Heart right ventricle (tissue), 16 donors: ENCODE measurements around the gene ABR. TPM values are rescaled to one million over a fixed set of nuclear protein-coding genes. Genes with fewer than 3 reads are reported as not detected.
A peak's percentile ranks its signal among the peaks of the same experiment; 100 is the strongest.

Source experiments
- ATAC-seq, 8 donors: fragments of 200-7000 bp; cut with Tn5 transposase; one replicate each; pipeline ENCODE4 v1.9.1; 2020; ENCODE audit warnings: mild to moderate bottlenecking in 8 of 8, moderate library complexity in 8 of 8, moderate number of reproducible peaks in 1 of 8
- DNase-seq, 2 donors: peaks; one replicate each; pipeline ENCODE4 v3.0.0-alpha.2; 2020
- H3K27ac ChIP-seq, 10 donors: fragments of 200-600 bp; sonication (generic) in 2 of 10; one replicate each; pipeline versions ENCODE4 v1.5.0 to v1.8.0; 2020 to 2022; ENCODE audit warnings: mild to moderate bottlenecking in 3 of 10
- H3K27me3 ChIP-seq, 7 donors: fragments of 200-600 bp; one replicate each; pipeline ENCODE4 v1.8.0; 2021 to 2022; ENCODE audit warnings: mild to moderate bottlenecking in 2 of 7
- H3K36me3 ChIP-seq, 9 donors: fragments of 200-600 bp; sonication (generic) in 1 of 9; one replicate each; pipeline versions ENCODE4 v1.5.0 to v1.8.0; 2020 to 2022; ENCODE audit warnings: mild to moderate bottlenecking in 2 of 9
- H3K4me1 ChIP-seq, 9 donors: fragments of 200-600 bp; sonication (generic) in 1 of 9; one replicate each; pipeline versions ENCODE4 v1.5.0 to v1.8.0; 2020 to 2022; ENCODE audit warnings: mild to moderate bottlenecking in 4 of 9
- H3K4me3 ChIP-seq, 10 donors: fragments of 200-600 bp; sonication (generic) in 2 of 10; one replicate each; pipeline versions ENCODE4 v1.5.0 to v1.8.0; 2020 to 2022; ENCODE audit warnings: mild to moderate bottlenecking in 7 of 10, moderate library complexity in 2 of 10
- H3K9me3 ChIP-seq, 11 donors: fragments of 200-600 bp in 10 of 11; sonication (generic) in 2 of 11; one replicate each; pipeline versions ENCODE4 v1.5.0 to v1.8.0; 2013 to 2022; ENCODE audit warnings: mild to moderate bottlenecking in 2 of 11, control low read depth in 1 of 11, moderate library complexity in 1 of 11
- WGBS, 2 donors: extraction: QIAGEN DNeasy Blood & Tissue Kit; methylation state at CpG; one replicate each; pipeline ENCODE4 v1.1.7; 2013; ENCODE audit warnings: inconsistent platforms in 1 of 2; 5-methylcytosine and 5-hydroxymethylcytosine counted together
- intact Hi-C, 10 donors: fragments of 100-400 bp; cut with DNase I; formaldehyde crosslinking; loops; one replicate each; pipeline versions ENCODE4 v1.11.1 to v1.14.2; 2022
- long read RNA-seq, 3 donors: library from polyadenylated mRNA; unstranded; transcript quantifications; one replicate each; pipeline ENCODE4 v2.0.0, GENCODE V29; 2020 to 2021
- polyA plus RNA-seq, 2 donors: library from polyadenylated mRNA; stranded (reverse); fragments of 200-250 nt; gene quantifications; one replicate each; pipeline ENCODE4 v1.2.3, GENCODE V29; 2013
- total RNA-seq, 10 donors: library from RNA; stranded (reverse); fragmentation: NEBNext Ultra II Directional in 3 of 10; extraction: Animal tissue kit (Norgen Biotek cat#: 25700) in 3 of 10; gene quantifications; one replicate each; pipeline versions ENCODE4 v1.2.1 to v1.2.4, GENCODE V29; 2021 to 2023
- TF ChIP-seq, protein P1 (sequence below), 9 donors: fragments of 200-600 bp; sonication (generic) in 2 of 9; IDR thresholded peaks; one replicate each; pipeline versions ENCODE4 v1.5.0 to v1.8.0; 2021 to 2022; ENCODE audit warnings: antibody characterized with exemption in 9 of 9, mild to moderate bottlenecking in 5 of 9, moderate library complexity in 1 of 9
- donor health status: Arrhythmogenic right ventricular cardiomyopathy.
- donor health status: ischemic (EF 13 %, LVEDD 7.1; RV severe dilation, severe dysfunction).
- donor health status: healthy with polysubstance abuse.
- donor health status: DM: no; HTN: yes; CAD: no.
- donor health status: DM: no; HTN: no; CAD: no.
- donor health status: ischemic (EF 25% LVEDD 6.9; RV normal size, moderate dysfunction).
- donor health status: ischemic (EF 25% LVEDD 5.7; RV mildly dilated, moderate dysfunction).
- donor health status: healthy.
- donor health status: DM: yes; HTN: yes; CAD: no.
- donor health status: Ischemic cardiomyopathy.
- donor health status: ischemic (EF 35%, LVEDD 5.7; RV mildly dilated, moderate dysfunction).
- donor health status: nonischemic (EF 11% LVEDD 7.7; RV severe dilation, severe dysfunction).
- donor health status: DM: yes; HTN: yes; CAD: no.
- donor health status: PGD.
- donor health status: ischemic (EF 29% LVEDD 5.4; RV normal size, mild dysfunction).
- donor health status: nonischemic (EF 23%, LVEDD 6.1; RV moderate dilation, normal function).

Gene ABR
- total RNA-seq (100 to 1,000 TPM; 118 to 173 (median 145) TPM), polyA plus RNA-seq (100 to 1,000 TPM in 1 of 2 donors, 10 to 100 TPM in 1; 49.1 to 120 TPM)
- long read RNA-seq, donor 1, full-length matches to known transcripts = 17 of 220 reads
- long read RNA-seq, donor 1, partial matches to known transcripts = 41 of 220 reads
- long read RNA-seq, donor 1, other reads (novel, unspliced or antisense) = 162 of 220 reads
- long read RNA-seq, donor 2, full-length matches to known transcripts = 24 of 193 reads
- long read RNA-seq, donor 2, partial matches to known transcripts = 41 of 193 reads
- long read RNA-seq, donor 2, other reads (novel, unspliced or antisense) = 128 of 193 reads
- long read RNA-seq, donor 3, full-length matches to known transcripts = 11 of 314 reads
- long read RNA-seq, donor 3, partial matches to known transcripts = 80 of 314 reads
- long read RNA-seq, donor 3, other reads (novel, unspliced or antisense) = 223 of 314 reads

DNA sequence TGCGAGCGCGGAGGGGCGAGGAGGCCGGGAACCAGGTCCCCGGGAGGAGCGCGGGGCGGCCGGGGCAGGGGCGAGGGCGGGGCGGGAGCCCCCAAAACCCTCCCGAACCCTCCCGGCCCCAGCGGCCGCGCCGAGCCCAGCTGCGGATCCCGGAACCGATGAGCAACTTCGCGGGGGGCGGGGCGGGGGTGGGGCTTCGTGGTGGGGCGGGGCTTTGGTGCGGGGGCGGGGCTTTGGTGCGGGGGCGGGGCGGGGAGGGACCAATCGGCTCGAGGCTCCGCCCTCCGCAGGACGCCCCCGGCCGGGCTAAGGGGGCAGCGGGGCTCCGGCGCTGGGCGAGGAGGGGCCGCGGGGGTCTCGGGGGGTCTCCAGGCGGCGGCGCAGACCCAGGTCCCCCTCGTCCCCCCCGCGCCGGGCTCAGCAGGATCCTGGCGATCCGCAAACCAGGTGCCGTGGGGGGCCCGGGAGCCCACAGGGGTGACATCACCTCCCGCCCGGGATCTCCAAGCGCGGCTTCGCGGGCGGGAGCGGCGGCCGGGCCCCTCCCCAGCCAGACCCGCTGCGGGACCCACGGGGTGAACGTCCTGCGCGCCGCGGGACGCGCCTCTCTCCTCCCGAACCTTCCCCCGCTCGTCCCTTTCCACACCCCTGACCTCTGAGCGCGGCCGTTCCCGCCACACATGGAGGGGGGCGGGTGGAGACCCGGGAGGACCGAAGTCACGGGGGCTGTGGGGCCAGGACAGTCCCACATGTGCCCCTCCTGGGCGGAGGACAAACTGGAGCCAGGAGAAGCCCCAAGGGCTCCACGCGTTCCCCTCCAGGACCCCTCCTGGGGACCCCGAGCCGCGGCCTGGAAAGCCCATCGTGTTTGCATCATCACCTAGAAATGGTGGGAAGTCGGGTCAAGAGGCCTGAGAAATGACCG, at the start of gene ABR:
Gene ABR (minus strand): TSS at position 164 of the 925 bp plus-strand sequence. CDS start 254 bp downstream, outside the sequence.
- TF ChIP-seq, protein P1, sequence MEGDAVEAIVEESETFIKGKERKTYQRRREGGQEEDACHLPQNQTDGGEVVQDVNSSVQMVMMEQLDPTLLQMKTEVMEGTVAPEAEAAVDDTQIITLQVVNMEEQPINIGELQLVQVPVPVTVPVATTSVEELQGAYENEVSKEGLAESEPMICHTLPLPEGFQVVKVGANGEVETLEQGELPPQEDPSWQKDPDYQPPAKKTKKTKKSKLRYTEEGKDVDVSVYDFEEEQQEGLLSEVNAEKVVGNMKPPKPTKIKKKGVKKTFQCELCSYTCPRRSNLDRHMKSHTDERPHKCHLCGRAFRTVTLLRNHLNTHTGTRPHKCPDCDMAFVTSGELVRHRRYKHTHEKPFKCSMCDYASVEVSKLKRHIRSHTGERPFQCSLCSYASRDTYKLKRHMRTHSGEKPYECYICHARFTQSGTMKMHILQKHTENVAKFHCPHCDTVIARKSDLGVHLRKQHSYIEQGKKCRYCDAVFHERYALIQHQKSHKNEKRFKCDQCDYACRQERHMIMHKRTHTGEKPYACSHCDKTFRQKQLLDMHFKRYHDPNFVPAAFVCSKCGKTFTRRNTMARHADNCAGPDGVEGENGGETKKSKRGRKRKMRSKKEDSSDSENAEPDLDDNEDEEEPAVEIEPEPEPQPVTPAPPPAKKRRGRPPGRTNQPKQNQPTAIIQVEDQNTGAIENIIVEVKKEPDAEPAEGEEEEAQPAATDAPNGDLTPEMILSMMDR (IDR thresholded peaks at IDR 0.05) = no peak
- peaks cover 0 to 22% (median 0%) of the 10 kb centered on the region in 7 donors for H3K27me3 ChIP-seq
- H3K4me1 ChIP-seq = peaks cover 23 to 93% (median 70%) of the 10 kb centered on the region in 9 donors
- ATAC-seq (peak; percentile 32 to 75 (median 55)), DNase-seq (peak; percentile 47 to 72)
- H3K27ac ChIP-seq = peak within 1 kb of the TSS in 9 of 10 donors; percentile 56 to 78 (median 66)
- H3K4me3 ChIP-seq = peak within 1 kb of the TSS; percentile 61 to 92 (median 70)
- H3K36me3 ChIP-seq = peaks cover 0 to 4% (median 0%) of the 10 kb centered on the region in 9 donors
- whole genome bisulfite sequencing, 2 donors = 9 to 10% methylated on average over 66 to 90 of the region's 98 CpGs
- intact Hi-C loops = loop anchor here in 1 of 10 donors (10.0 kb wide), 1 partner anchor 125 kb away; no protein-coding TSS in a partner anchor
- H3K9me3 ChIP-seq = no peaks in the 10 kb centered on the region

DNA sequence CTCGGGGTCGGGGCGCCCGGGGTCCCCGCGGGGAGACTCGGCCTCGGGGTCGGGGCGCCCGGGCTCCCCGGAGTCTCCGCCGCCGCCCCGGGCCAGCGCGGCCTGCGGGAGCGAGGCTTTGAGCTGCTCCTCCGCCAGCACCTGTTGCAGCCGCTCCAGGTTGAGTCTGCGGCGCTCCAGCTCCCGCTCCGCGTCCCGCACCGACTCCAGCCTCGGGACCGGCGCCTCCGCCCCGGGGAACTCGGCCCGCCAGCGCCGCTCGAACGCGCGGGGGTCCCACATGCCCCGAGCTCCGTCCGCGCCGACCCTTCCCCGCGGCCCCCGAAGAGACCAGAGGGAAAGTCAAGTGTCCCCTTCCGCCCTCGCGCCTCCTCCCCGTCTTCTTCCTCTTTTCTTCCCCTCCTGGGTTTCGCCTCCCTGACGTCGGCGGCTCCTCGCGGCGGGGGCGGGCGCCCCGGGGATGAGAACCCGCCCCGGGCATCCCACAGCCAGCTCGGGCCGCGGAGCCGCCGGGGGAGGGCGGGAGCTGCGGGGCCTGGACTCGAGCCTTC, 49.6 kb upstream of the ABR start:
- peak; percentile 48 to 70 for DNase-seq

DNA sequence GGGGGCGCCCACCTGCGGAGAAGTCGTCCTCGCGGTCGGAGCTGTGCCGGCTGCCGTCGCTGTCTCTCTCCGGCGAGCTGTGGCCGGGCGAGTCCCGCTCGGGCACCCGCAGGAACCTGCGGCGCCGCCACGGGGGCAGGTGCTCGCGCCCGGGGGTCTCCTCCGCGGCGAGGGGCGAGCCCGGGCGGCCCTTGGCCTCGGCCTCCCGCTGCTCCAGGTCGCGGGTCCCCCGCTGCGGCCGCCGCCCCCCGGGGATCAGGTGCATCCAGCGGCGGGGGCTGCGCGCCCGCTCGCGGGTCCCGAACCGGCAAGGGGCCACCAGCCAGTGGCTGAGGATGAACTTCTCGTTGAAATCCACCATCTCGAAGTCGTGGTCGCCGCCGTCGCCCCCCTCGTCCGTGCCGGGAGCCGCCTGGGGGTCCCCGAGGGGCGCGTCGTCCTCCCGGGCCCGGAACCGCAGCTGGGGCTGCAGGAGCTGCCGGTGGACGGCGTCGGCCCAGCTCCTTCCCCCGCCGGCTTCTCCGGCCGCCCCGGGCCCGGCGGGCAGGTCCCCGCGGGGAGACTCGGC, 49.1 kb upstream of the ABR start:
- Histone ChIP-seq H3K36me3 (no peaks in the 10 kb centered on the region), H3K27ac (peak overlapping the region in 6 of 10 donors; percentile 13 to 90 (median 32)), H3K27me3 (peaks cover 10 to 61% (median 44%) of the 10 kb centered on the region in 7 donors), H3K4me1 (peaks cover 0 to 40% (median 22%) of the 10 kb centered on the region in 9 donors), H3K9me3 (no peaks in the 10 kb centered on the region), H3K4me3 (peak overlapping the region in 9 of 10 donors; percentile 42 to 69 (median 57))
- DNase-seq (peak in 1 of 2 donors; percentile 22), ATAC-seq (peak in 2 of 8 donors; percentile 2 to 17)
- WGBS, 2 donors = 1% methylated on average over 75 to 79 of the region's 79 CpGs
- intact Hi-C loops = no loop called here
- TF ChIP-seq, protein P1 (IDR thresholded peaks at IDR 0.05) = no peak

More for the DNA sequence above, 49.6 kb upstream of the ABR start:
- intact Hi-C loops = no loop called here
- Histone ChIP-seq H3K27me3 (peaks cover 10 to 66% (median 44%) of the 10 kb centered on the region in 7 donors), H3K36me3 (no peaks in the 10 kb centered on the region), H3K9me3 (no peaks in the 10 kb centered on the region), H3K4me3 (peak overlapping the region; percentile 42 to 69 (median 58)), H3K27ac (peak overlapping the region in 6 of 10 donors; percentile 29 to 90 (median 47)), H3K4me1 (peaks cover 0 to 40% (median 22%) of the 10 kb centered on the region in 9 donors)
- WGBS, 2 donors = 0 to 1% methylated on average over 54 to 74 of the region's 74 CpGs
- ATAC-seq = peak; percentile 28 to 70 (median 40)
- TF ChIP-seq, protein P1 (IDR thresholded peaks at IDR 0.05) = no peak
